ENCODE results near the gene SLC39A11. TPM values are rescaled to one million over a fixed set of nuclear protein-coding genes. Genes with fewer than 3 reads are reported as not detected.

SLC39A11 gene
- total RNA-seq, 6 donors from 2014 or later: 16.3 to 57.6 (median 29.5) TPM

- no peak for ATAC-seq (ENCODE audit: low FRiP score in 2 of 2)
- H3K36me3 ChIP-seq: peaks cover 0 to 5% (median 0%) of the 10 kb centered on the region in 4 donors
- H3K27me3 ChIP-seq: no peaks in the 10 kb centered on the region
- peaks cover 0 to 9% (median 3%) of the 10 kb centered on the region in 4 donors for H3K9me3 ChIP-seq
- H3K27ac ChIP-seq: no peak overlapping the region
- H3K4me1 ChIP-seq: no peaks in the 10 kb centered on the region
- no peak for TF ChIP-seq EP300 (IDR thresholded peaks at IDR 0.05)
- TF ChIP-seq POLR2AphosphoS5 (IDR thresholded peaks at IDR 0.05): no peak
- TF ChIP-seq POLR2A (IDR thresholded peaks at IDR 0.05): no peak
- TF ChIP-seq CTCF (IDR thresholded peaks at IDR 0.05): no peak
- no peak for DNase-seq
- WGBS, 2 donors: 64 to 78% methylated on average over 6 of the region's 6 CpGs
- no peak overlapping the region for H3K4me3 ChIP-seq
Observed at GRCh38 chr17:72843591-72843990, 248.9 kb downstream of the SLC39A11 start.

- Histone ChIP-seq H3K4me1 (no peaks in the 10 kb centered on the region), H3K27me3 (no peaks in the 10 kb centered on the region), H3K4me3 (no peak overlapping the region), H3K9me3 (peaks cover 0 to 9% (median 3%) of the 10 kb centered on the region in 4 donors), H3K27ac (no peak overlapping the region), H3K36me3 (peaks cover 0 to 11% (median 0%) of the 10 kb centered on the region in 4 donors)
- TF ChIP-seq EP300 (IDR thresholded peaks at IDR 0.05) (no peak), POLR2AphosphoS5 (IDR thresholded peaks at IDR 0.05) (no peak), POLR2A (IDR thresholded peaks at IDR 0.05) (no peak), CTCF (IDR thresholded peaks at IDR 0.05) (no peak)
- ATAC-seq (ENCODE audit: low FRiP score in 2 of 2) (no peak), DNase-seq (no peak)
Observed at GRCh38 chr17:72840019-72840418, 252.5 kb downstream of the SLC39A11 start.

GRCh38 chr17:72839131-72839725 is 253.3 kb downstream of the SLC39A11 start:
- TF ChIP-seq EP300 (IDR thresholded peaks at IDR 0.05) (no peak), POLR2AphosphoS5 (IDR thresholded peaks at IDR 0.05) (no peak), POLR2A (IDR thresholded peaks at IDR 0.05) (no peak), CTCF (IDR thresholded peaks at IDR 0.05) (no peak)
- H3K4me3 ChIP-seq: no peak overlapping the region
- no peaks in the 10 kb centered on the region for H3K4me1 ChIP-seq
- H3K27me3 ChIP-seq: no peaks in the 10 kb centered on the region
- 71 to 78% methylated on average over 2 of the region's 2 CpGs for WGBS, 2 donors
- DNase-seq (no peak), ATAC-seq (ENCODE audit: low FRiP score in 2 of 2) (no peak)
- H3K27ac ChIP-seq: no peak overlapping the region
- H3K36me3 ChIP-seq: peaks cover 0 to 11% (median 0%) of the 10 kb centered on the region in 4 donors
- H3K9me3 ChIP-seq: peaks cover 0 to 9% (median 3%) of the 10 kb centered on the region in 4 donors

GRCh38 chr17:72838581-72838980 is 253.9 kb downstream of the SLC39A11 start:
- H3K4me3 ChIP-seq: no peak overlapping the region
- no peak for ATAC-seq (ENCODE audit: low FRiP score in 2 of 2)
- TF ChIP-seq CTCF (IDR thresholded peaks at IDR 0.05) (no peak), EP300 (IDR thresholded peaks at IDR 0.05) (no peak), POLR2A (IDR thresholded peaks at IDR 0.05) (no peak), POLR2AphosphoS5 (IDR thresholded peaks at IDR 0.05) (no peak)
- DNase-seq: no peak
- 76 to 81% methylated on average over 5 of the region's 5 CpGs for WGBS, 2 donors
- no peaks in the 10 kb centered on the region for H3K4me1 ChIP-seq
- peaks cover 0 to 9% (median 3%) of the 10 kb centered on the region in 4 donors for H3K9me3 ChIP-seq
- H3K36me3 ChIP-seq: peaks cover 0 to 11% (median 0%) of the 10 kb centered on the region in 4 donors
- no peaks in the 10 kb centered on the region for H3K27me3 ChIP-seq
- no peak overlapping the region for H3K27ac ChIP-seq

- no peak for TF ChIP-seq POLR2A (IDR thresholded peaks at IDR 0.05)
- TF ChIP-seq POLR2AphosphoS5 (IDR thresholded peaks at IDR 0.05): no peak
- no peak for TF ChIP-seq EP300 (IDR thresholded peaks at IDR 0.05)
- H3K27ac ChIP-seq: no peak overlapping the region
- no peaks in the 10 kb centered on the region for H3K27me3 ChIP-seq
- H3K4me3 ChIP-seq: no peak overlapping the region
- DNase-seq (no peak), ATAC-seq (ENCODE audit: low FRiP score in 2 of 2) (no peak)
- 89 to 93% methylated on average over 5 of the region's 5 CpGs for WGBS, 2 donors
- peaks cover 0 to 11% (median 0%) of the 10 kb centered on the region in 4 donors for H3K36me3 ChIP-seq
- H3K4me1 ChIP-seq: no peaks in the 10 kb centered on the region
- peaks cover 0 to 9% (median 3%) of the 10 kb centered on the region in 4 donors for H3K9me3 ChIP-seq
Observed at GRCh38 chr17:72838068-72838467, 254.4 kb downstream of the SLC39A11 start.

All from upper lobe of left lung (tissue), 6 donors.